Mammary epithelial cell (primary cell): ENCODE measurements around the gene ZBTB43.

ENCODE experiments used
- EZH2 ChIP-seq: IDR thresholded peaks from 2 replicates; pipeline ENCODE4 v1.6.1; 2012; ENCODE audit warnings: low read length, inconsistent platforms, borderline replicate concordance
- TF ChIP-seq, protein P1 (sequence below), 2 donors: IDR thresholded peaks in 1 of 2; conservative IDR thresholded peaks in 1 of 2; 2 replicates each; pipeline ENCODE4 v1.5.1; 2011 to 2012; ENCODE audit warnings: inconsistent platforms in 2 of 2, low read length in 2 of 2, mild to moderate bottlenecking in 2 of 2, control low read depth in 1 of 2, low read depth in 1 of 2; ENCODE audit not compliant: insufficient read depth in 1 of 2; ENCODE audit errors: extremely low read depth in 1 of 2

DNA sequence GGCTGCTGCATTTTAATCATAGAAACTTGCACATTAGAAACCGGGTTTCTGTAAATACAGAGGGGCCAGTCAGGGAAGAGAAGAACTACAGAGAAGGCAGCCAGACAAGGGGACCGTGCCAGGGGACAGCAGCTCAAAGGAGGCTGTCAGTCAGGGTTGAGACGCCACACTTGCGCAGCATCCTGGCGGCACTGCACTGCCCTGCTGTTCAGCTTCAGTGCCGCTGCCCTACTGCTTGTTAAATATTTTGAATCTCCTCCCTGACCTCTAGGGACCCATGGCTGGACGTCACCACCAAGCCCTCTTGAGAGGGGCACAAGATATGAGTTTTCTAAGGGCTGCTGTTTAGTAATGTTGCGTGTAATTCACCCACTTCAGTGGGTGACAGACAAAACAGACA lies 43.6 kb upstream of the ZBTB43 start:
- TF ChIP-seq, protein P1, sequence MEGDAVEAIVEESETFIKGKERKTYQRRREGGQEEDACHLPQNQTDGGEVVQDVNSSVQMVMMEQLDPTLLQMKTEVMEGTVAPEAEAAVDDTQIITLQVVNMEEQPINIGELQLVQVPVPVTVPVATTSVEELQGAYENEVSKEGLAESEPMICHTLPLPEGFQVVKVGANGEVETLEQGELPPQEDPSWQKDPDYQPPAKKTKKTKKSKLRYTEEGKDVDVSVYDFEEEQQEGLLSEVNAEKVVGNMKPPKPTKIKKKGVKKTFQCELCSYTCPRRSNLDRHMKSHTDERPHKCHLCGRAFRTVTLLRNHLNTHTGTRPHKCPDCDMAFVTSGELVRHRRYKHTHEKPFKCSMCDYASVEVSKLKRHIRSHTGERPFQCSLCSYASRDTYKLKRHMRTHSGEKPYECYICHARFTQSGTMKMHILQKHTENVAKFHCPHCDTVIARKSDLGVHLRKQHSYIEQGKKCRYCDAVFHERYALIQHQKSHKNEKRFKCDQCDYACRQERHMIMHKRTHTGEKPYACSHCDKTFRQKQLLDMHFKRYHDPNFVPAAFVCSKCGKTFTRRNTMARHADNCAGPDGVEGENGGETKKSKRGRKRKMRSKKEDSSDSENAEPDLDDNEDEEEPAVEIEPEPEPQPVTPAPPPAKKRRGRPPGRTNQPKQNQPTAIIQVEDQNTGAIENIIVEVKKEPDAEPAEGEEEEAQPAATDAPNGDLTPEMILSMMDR (conservative IDR thresholded peaks at IDR 0.05 in 1 of 2, IDR thresholded peaks at IDR 0.05 in 1 of 2; ENCODE audit: extremely low read depth in 1 of 2, insufficient read depth in 1 of 2, low read depth in 1 of 2, low read length in 2 of 2) = no peak
- no peak for TF ChIP-seq EZH2
